Bronchial epithelial cell (primary cell): Measurements from ENCODE around the gene NEDD4L. TPM values are rescaled to one million over a fixed set of nuclear protein-coding genes. Genes with fewer than 3 reads are reported as not detected.

Source experiments
- DNase-seq: peaks from one replicate; pipeline ENCODE4 v3.0.0-alpha.2; 2010; ENCODE audit warnings: low read depth
- FAIRE-seq: peaks from 2 replicates; lab custom pipeline; 2011; peaks lifted over from hg19 to GRCh38; lab: Jason Lieb, UNC
- H3K27me3 ChIP-seq: 2 replicates; pipeline ENCODE4 v1.5.1; 2011; ENCODE audit warnings: low read length; ENCODE audit not compliant: control insufficient read depth, insufficient read depth
- H3K36me3 ChIP-seq: 2 replicates; pipeline ENCODE4 v1.5.1; 2011; ENCODE audit warnings: low read length; ENCODE audit not compliant: control insufficient read depth, insufficient read depth
- H3K4me3 ChIP-seq: 2 replicates; pipeline ENCODE4 v1.5.1; 2011; ENCODE audit warnings: mild to moderate bottlenecking, low read depth, low read length, control low read depth
- total RNA-seq: library from RNA; depleted of rRNA; stranded (reverse); fragments of >200 nt; gene quantifications from 2 replicates; pipeline ENCODE4 v1.2.1, GENCODE V29; 2014
- TF ChIP-seq, protein P1 (sequence below): IDR thresholded peaks from 2 replicates; pipeline ENCODE4 v1.5.1; 2011; ENCODE audit warnings: mild to moderate bottlenecking, moderate library complexity, low read length, control low read depth, inconsistent platforms; ENCODE audit not compliant: insufficient read depth, severe bottlenecking

NEDD4L gene
- total RNA-seq, 1 donor from 2014 or later: 11.3 TPM

GRCh38 chr18:58403799-58404455 is 359.9 kb downstream of the NEDD4L start:
- TF ChIP-seq, protein P1, sequence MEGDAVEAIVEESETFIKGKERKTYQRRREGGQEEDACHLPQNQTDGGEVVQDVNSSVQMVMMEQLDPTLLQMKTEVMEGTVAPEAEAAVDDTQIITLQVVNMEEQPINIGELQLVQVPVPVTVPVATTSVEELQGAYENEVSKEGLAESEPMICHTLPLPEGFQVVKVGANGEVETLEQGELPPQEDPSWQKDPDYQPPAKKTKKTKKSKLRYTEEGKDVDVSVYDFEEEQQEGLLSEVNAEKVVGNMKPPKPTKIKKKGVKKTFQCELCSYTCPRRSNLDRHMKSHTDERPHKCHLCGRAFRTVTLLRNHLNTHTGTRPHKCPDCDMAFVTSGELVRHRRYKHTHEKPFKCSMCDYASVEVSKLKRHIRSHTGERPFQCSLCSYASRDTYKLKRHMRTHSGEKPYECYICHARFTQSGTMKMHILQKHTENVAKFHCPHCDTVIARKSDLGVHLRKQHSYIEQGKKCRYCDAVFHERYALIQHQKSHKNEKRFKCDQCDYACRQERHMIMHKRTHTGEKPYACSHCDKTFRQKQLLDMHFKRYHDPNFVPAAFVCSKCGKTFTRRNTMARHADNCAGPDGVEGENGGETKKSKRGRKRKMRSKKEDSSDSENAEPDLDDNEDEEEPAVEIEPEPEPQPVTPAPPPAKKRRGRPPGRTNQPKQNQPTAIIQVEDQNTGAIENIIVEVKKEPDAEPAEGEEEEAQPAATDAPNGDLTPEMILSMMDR: no peak
- no peak overlapping the region for H3K4me3 ChIP-seq
- DNase-seq (no peak), FAIRE-seq (no peak)
- H3K36me3 ChIP-seq: no peaks in the 10 kb centered on the region
- H3K27me3 ChIP-seq: no peaks in the 10 kb centered on the region

GRCh38 chr18:58405107-58405898 is 361.3 kb downstream of the NEDD4L start:
- Histone ChIP-seq H3K4me3 (no peak overlapping the region), H3K36me3 (no peaks in the 10 kb centered on the region), H3K27me3 (no peaks in the 10 kb centered on the region)
- FAIRE-seq: no peak
- TF ChIP-seq, protein P1: no peak
- no peak for DNase-seq

- TF ChIP-seq, protein P1: no peak
- Histone ChIP-seq H3K36me3 (no peaks in the 10 kb centered on the region), H3K27me3 (no peaks in the 10 kb centered on the region), H3K4me3 (no peak overlapping the region)
- DNase-seq (peak; percentile 7), FAIRE-seq (no peak)
These were observed 363.2 kb downstream of the NEDD4L start for GRCh38 chr18:58407263-58407648.

GRCh38 chr18:58407649-58408407 is 363.8 kb downstream of the NEDD4L start:
- no peak overlapping the region for H3K4me3 ChIP-seq
- no peaks in the 10 kb centered on the region for H3K27me3 ChIP-seq
- FAIRE-seq (no peak), DNase-seq (no peak)
- H3K36me3 ChIP-seq: no peaks in the 10 kb centered on the region
- TF ChIP-seq, protein P1: no peak

DNA sequence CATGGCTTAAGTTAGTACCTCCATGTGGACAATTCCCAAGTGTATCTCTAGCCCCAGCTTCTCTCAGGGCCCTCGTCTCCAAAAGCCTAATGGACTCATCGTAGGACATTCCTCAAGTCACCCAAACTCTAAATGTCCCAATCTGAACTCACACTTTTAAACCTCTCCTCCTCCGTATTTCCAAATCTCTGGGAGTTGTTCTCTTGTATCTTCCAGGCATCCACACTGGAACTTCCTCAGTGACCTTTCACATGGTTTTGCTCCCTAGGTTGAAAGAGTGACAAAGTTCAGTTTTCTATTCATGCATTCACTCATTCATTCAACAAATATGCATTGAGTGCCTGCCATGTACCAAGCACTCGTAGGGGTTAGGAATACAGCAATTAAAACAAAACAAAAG is 364.6 kb downstream of the NEDD4L start:
- TF ChIP-seq, protein P1: no peak

More for the DNA sequence above, 364.6 kb downstream of the NEDD4L start:
- FAIRE-seq (no peak), DNase-seq (no peak)
- Histone ChIP-seq H3K4me3 (no peak overlapping the region), H3K27me3 (peaks cover 3% of the 10 kb centered on the region), H3K36me3 (no peaks in the 10 kb centered on the region)
